IMR-90 (cell line): ENCODE results near the gene CHCHD4.
A peak's percentile ranks its signal among the peaks of the same experiment; 100 is the strongest.

ENCODE experiments used
- CEBPB ChIP-seq: IDR thresholded peaks from 2 replicates; pipeline ENCODE4 v1.6.1; 2012; ENCODE audit warnings: low read depth, low read length, improper control_type of control experiment
- FOS ChIP-seq: fragments of 150-350 bp; IDR thresholded peaks from 2 replicates; pipeline ENCODE4 v1.6.1; 2016; ENCODE audit warnings: low read depth, low read length
- MXI1 ChIP-seq: IDR thresholded peaks from 2 replicates; pipeline ENCODE4 v1.6.1; 2012; ENCODE audit warnings: low read depth, mild to moderate bottlenecking, low read length, moderate library complexity, borderline replicate concordance
- POLR2A ChIP-seq: IDR thresholded peaks from 2 replicates; pipeline ENCODE4 v1.6.1; 2012; ENCODE audit warnings: mild to moderate bottlenecking, low read depth, low read length
- RFX5 ChIP-seq: IDR thresholded peaks from 2 replicates; pipeline ENCODE4 v1.8.0; 2012; ENCODE audit warnings: low read depth, mild to moderate bottlenecking, low read length, moderate library complexity
- SMC3 ChIP-seq: fragments of 150-350 bp; IDR thresholded peaks from 2 replicates; pipeline ENCODE4 v1.6.1; 2016; ENCODE audit warnings: low read depth, mild to moderate bottlenecking, antibody characterized with exemption, low read length, moderate library complexity
- TF ChIP-seq, protein P1 (sequence below): conservative IDR thresholded peaks from 2 replicates; pipeline ENCODE4 v1.5.1; 2012; ENCODE audit warnings: mild to moderate bottlenecking, low read depth, low read length, improper control_type of control experiment
- TF ChIP-seq, protein P2 (sequence below): fragments of 150-350 bp; IDR thresholded peaks from 2 replicates; pipeline ENCODE4 v1.6.1; 2017; ENCODE audit warnings: mild to moderate bottlenecking, antibody characterized with exemption, low read length, low read depth
- TF ChIP-seq, protein P3 (sequence below): fragments of 150-350 bp; IDR thresholded peaks from 2 replicates; pipeline ENCODE4 v1.6.1; 2016; ENCODE audit warnings: low read depth, mild to moderate bottlenecking, low read length, moderate library complexity, borderline replicate concordance

DNA sequence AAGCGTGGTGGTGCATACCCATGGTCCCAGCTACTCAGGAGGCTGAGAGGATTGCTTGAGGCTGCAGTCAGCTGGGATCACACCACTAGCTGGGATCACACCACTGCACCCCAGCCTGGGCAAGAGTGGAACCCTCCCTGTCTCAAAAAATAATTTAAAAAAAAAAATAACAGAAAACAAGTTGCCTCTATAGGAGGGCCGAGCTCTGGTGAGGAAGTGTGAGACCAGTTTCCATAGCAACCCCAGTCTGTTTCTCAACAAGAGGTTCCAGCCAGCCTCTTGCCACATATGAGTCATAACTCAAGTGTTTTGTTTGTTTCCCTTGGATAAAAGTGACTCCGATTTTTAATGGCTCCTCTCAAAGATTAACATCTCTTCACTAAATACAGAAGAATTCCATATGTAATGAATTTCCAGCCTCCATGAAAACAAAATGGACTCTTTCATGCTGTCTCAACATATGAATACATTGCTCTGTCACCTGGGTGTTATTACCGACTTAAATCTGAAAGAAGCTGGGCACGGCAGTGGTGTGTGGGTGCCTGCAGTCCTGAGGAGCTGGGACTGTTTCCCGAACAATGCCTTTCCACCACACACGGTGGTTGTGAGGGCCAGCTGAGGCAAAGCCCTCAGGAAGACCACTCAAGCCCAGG lies 19.9 kb upstream of the CHCHD4 start:
- TF ChIP-seq, protein P1, sequence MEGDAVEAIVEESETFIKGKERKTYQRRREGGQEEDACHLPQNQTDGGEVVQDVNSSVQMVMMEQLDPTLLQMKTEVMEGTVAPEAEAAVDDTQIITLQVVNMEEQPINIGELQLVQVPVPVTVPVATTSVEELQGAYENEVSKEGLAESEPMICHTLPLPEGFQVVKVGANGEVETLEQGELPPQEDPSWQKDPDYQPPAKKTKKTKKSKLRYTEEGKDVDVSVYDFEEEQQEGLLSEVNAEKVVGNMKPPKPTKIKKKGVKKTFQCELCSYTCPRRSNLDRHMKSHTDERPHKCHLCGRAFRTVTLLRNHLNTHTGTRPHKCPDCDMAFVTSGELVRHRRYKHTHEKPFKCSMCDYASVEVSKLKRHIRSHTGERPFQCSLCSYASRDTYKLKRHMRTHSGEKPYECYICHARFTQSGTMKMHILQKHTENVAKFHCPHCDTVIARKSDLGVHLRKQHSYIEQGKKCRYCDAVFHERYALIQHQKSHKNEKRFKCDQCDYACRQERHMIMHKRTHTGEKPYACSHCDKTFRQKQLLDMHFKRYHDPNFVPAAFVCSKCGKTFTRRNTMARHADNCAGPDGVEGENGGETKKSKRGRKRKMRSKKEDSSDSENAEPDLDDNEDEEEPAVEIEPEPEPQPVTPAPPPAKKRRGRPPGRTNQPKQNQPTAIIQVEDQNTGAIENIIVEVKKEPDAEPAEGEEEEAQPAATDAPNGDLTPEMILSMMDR = no peak
- TF ChIP-seq CEBPB (peak; percentile 92), POLR2A (peak; percentile 72), RFX5 (no peak), MXI1 (no peak), FOS (peak; percentile 97), SMC3 (no peak)
- TF ChIP-seq, protein P2, sequence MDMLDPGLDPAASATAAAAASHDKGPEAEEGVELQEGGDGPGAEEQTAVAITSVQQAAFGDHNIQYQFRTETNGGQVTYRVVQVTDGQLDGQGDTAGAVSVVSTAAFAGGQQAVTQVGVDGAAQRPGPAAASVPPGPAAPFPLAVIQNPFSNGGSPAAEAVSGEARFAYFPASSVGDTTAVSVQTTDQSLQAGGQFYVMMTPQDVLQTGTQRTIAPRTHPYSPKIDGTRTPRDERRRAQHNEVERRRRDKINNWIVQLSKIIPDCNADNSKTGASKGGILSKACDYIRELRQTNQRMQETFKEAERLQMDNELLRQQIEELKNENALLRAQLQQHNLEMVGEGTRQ = no peak
- TF ChIP-seq, protein P3, sequence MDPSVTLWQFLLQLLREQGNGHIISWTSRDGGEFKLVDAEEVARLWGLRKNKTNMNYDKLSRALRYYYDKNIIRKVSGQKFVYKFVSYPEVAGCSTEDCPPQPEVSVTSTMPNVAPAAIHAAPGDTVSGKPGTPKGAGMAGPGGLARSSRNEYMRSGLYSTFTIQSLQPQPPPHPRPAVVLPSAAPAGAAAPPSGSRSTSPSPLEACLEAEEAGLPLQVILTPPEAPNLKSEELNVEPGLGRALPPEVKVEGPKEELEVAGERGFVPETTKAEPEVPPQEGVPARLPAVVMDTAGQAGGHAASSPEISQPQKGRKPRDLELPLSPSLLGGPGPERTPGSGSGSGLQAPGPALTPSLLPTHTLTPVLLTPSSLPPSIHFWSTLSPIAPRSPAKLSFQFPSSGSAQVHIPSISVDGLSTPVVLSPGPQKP = no peak
